Measurements from ENCODE around the gene ALLC.

Gene ALLC

DNA sequence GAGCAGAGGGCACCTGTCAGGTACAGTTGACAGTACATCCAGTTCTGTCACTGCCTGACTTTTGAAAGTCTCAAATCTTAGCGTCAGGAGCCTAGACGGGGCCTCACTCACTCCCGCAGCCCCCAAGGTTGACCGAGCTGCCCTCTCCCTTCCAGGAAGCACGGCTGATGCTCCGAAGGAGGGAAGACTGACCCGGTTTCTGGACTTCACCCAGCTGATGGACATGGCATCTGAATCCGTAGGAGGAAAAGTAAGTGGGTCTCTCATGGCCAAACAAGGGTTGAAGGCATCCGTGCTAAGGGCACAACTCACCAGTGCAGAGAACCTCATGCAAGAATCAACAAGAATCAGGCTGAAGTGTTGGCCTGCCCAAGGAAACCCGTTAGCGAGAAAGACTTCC lies 12.9 kb downstream of the ALLC start:
- no peak overlapping the region for H3K27ac ChIP-seq
- no peak for TF ChIP-seq ZFX (IDR thresholded peaks at IDR 0.05)
- TF ChIP-seq, protein P1, sequence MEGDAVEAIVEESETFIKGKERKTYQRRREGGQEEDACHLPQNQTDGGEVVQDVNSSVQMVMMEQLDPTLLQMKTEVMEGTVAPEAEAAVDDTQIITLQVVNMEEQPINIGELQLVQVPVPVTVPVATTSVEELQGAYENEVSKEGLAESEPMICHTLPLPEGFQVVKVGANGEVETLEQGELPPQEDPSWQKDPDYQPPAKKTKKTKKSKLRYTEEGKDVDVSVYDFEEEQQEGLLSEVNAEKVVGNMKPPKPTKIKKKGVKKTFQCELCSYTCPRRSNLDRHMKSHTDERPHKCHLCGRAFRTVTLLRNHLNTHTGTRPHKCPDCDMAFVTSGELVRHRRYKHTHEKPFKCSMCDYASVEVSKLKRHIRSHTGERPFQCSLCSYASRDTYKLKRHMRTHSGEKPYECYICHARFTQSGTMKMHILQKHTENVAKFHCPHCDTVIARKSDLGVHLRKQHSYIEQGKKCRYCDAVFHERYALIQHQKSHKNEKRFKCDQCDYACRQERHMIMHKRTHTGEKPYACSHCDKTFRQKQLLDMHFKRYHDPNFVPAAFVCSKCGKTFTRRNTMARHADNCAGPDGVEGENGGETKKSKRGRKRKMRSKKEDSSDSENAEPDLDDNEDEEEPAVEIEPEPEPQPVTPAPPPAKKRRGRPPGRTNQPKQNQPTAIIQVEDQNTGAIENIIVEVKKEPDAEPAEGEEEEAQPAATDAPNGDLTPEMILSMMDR (conservative IDR thresholded peaks at IDR 0.05), result no peak

DNA sequence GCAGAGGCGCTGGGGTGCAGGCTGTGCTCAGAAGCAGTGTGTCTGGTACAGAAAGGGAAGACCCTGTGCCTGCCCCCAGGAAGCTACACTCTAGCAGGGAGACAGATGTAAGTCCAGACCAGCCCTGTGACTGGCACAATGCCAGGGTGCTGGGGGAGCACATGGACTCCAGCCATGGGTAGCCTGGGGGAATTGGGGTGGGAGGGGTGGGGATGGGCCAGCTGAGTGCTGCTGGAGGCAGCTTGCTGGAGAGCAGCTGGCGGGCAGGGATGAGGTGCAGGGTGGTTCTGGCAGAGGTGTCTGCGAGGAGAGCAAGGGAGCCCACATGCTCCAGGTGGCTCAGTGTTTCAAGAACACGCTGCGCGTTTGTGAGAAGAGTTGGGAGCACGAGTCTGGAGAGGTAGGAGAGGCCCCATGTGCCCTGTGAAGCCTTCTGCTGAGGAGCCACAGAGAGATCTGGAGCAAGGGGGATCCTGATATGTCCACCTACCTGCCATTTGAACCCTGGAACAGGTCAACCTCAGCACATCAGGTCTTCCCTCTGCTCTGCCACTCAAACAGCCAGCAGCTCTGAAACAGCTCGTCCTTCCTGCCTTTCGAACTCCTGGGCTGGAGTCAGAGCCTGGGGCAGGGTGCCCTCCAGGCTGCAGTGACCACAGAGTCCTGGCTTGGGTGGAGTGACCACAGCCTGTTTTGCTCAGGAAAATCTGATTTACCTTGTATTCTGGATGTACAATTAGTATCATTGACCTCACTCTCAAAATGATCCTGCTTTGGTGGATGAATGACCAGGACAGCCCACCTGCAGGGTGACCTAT lies 15.1 kb downstream of the ALLC start:
- TF ChIP-seq ZFX (IDR thresholded peaks at IDR 0.05), result no peak
- TF ChIP-seq, protein P1 (conservative IDR thresholded peaks at IDR 0.05), result no peak
- no peak overlapping the region for H3K27ac ChIP-seq

DNA sequence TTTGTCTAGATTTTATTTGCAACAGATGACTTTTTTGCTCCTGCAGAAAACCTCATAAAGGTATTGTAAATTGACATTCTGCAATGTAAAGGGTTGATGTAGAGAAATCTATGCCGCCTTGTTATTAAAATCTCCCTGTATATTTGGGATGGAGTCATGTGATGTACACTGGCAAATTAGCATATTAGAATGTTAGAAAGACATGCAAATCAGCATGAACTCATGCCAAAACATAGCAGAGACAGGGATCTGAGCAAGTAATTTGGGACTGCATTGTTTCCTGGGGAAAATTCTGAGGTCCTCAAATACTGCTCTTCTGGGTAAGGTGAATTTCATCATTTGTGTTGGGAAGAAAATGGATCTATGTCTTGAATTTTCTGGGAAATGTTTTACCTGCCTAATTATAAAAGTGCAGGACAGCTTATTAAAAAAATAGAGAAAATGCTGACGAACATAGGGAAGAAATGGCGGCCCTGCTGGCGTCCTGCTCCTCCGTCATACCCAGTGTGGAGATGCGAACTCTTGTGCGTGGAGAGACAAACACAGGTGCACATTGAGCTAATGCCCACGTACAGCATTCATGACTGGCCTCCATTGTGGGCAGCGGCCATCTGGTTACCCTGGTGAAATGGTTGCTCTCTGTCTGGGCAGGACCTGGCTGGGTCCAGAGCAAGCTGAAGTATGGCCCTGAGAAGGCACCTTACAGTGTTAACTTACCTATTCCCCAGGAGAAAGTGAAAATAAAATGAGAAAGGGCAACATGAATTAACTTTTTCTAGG lies 16.3 kb downstream of the ALLC start:
- no peak overlapping the region for H3K27ac ChIP-seq
- TF ChIP-seq, protein P1 (conservative IDR thresholded peaks at IDR 0.05), result no peak
- TF ChIP-seq ZFX (IDR thresholded peaks at IDR 0.05), result no peak

DNA sequence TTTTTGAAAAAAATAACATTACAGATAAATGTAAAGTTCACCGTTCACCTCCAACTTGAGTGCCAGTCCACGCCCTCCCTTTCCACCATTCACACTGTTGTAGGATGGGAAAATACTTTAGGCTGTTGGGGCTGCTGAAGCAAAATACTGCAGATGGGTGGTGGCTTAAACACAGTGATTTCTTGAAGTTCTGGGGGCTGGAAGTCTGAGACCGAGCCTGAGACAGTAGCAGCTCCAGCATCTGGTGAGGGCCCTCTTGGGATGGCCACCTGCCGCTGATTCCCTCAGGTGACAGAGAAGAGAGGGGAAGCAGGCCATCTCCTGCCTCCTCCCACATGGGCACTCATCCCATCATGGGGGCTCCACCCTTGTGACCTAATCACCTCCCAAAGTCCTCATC lies 17.7 kb downstream of the ALLC start:
- H3K27ac ChIP-seq, result no peak overlapping the region
- TF ChIP-seq ZFX (IDR thresholded peaks at IDR 0.05), result no peak
- TF ChIP-seq, protein P1 (conservative IDR thresholded peaks at IDR 0.05), result no peak

DNA sequence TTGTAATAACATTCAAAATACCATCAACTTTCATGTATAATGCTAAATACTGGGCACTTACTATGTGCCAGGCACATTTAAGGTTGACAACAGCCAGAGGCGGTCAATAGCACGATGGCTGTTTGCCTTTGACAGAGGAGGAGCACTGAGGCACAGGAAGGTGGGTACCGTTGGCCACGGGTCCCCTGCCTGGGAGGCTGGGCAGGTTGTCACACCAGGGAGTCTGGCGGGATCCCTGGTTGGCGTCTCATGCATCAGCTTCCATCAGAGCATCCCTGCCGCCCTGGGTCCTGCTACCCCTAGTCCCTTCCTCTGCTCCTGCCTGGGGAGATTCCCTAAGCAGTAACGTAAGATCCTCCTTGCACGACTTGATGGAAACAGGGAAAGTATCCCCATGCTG lies 19.4 kb downstream of the ALLC start:
- no peak for TF ChIP-seq ZFX (IDR thresholded peaks at IDR 0.05)
- TF ChIP-seq, protein P1 (conservative IDR thresholded peaks at IDR 0.05), result no peak

DNA sequence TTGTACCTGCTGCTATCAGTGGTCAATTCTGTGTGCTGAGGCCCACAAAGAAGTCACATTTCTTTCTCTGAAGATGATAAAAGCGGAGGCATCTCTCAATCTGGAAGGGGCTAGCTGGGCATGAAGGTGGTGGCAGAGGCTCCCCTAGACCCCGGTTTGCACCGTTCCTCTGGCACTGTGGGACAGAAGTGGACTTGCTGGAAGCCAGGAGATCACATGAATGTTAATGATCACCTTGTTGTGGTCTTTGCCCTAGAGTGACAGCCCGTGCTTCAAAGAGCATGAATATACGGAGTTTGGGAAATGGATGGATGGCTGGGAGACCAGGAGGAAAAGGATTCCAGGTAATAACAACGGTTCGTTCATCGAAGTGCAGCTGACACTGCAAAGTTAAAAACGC lies 20.2 kb downstream of the ALLC start:
- H3K27ac ChIP-seq, result no peak overlapping the region
- no peak for TF ChIP-seq ZFX (IDR thresholded peaks at IDR 0.05)
- TF ChIP-seq, protein P1 (conservative IDR thresholded peaks at IDR 0.05), result no peak

More for the DNA sequence above, 19.4 kb downstream of the ALLC start:
- no peak overlapping the region for H3K27ac ChIP-seq

DNA sequence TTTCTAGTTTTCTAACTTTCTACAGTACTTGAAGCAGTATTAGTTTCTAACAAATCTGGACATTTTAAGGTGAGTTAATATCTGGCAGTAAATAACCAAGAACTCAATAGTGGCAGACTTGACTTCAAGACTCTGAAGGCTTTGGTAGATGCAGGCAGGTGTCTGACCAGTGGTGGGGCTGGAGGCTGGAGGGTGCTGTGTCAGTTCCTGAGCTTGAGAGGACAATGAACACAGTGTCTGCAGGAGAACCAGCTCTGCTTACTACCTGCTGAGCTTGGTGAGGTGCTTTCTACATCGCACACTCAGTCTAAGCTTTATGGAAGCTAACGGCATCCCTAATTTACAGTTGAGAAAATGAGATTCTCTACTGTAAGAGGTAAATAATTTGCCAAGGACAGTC lies 21.2 kb downstream of the ALLC start:
- no peak overlapping the region for H3K27ac ChIP-seq
- TF ChIP-seq, protein P1 (conservative IDR thresholded peaks at IDR 0.05), result no peak

Data from C4-2B (cell line).